ENCODE results near the gene TMEM272. TPM values are rescaled to one million over a fixed set of nuclear protein-coding genes. Genes with fewer than 3 reads are reported as not detected.

TMEM272 gene
- total and polyA plus RNA-seq, 7 donors = 0.17 to 0.49 (median 0.27) TPM; not detected in 1

DNA sequence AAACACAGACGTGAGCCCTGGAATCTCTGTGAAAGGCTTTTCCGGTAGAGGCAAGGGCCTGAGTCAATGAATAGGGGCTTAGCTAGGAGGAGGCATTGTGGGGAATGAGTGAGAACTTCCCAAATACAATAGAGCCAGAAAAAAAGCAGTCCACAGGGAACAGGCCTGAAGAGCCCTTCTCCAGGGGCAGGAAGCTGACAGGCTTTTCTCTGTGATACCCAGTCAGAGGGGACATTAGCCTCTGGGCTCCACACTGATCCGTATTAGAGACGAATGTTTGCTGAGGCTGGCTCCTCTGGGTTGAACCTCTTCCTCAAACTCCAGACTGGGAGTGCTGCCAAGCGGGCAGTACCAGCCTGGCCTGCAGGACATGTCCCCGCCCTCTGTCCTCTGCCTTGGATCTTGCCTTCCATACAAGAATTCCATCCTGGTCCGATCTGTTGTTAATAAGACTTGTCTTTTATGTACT is 43.3 kb downstream of the TMEM272 start:
- Histone ChIP-seq H3K4me3 (no peak overlapping the region), H3K27me3 (ENCODE audit: insufficient read depth in 3 of 3, low read length in 2 of 3) (no peaks in the 10 kb centered on the region), H3K4me1 (peaks cover 26% of the 10 kb centered on the region), H3K36me3 (ENCODE audit: insufficient read depth in 1 of 2, low read depth in 1 of 2) (peaks cover 0 to 20% of the 10 kb centered on the region in 2 donors), H3K9me3 (no peaks in the 10 kb centered on the region), H3K27ac (peak overlapping the region; percentile 71)
- intact Hi-C loops (cut with DNase I) = loop anchor here (5.0 to 10.0 kb wide), 4 partner anchors 219 to 853 kb away; partner anchors contain the start of genes INTS6 (in 2 of the 2), SUGT1 (in 1 of the 2) and WDFY2 (in 1 of the 2)
- DNase-seq (peak; percentile 72 to 76), ATAC-seq (no peak)
- TF ChIP-seq, protein P1, sequence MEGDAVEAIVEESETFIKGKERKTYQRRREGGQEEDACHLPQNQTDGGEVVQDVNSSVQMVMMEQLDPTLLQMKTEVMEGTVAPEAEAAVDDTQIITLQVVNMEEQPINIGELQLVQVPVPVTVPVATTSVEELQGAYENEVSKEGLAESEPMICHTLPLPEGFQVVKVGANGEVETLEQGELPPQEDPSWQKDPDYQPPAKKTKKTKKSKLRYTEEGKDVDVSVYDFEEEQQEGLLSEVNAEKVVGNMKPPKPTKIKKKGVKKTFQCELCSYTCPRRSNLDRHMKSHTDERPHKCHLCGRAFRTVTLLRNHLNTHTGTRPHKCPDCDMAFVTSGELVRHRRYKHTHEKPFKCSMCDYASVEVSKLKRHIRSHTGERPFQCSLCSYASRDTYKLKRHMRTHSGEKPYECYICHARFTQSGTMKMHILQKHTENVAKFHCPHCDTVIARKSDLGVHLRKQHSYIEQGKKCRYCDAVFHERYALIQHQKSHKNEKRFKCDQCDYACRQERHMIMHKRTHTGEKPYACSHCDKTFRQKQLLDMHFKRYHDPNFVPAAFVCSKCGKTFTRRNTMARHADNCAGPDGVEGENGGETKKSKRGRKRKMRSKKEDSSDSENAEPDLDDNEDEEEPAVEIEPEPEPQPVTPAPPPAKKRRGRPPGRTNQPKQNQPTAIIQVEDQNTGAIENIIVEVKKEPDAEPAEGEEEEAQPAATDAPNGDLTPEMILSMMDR (IDR thresholded peaks at IDR 0.05) = no peak
- 23 to 35% (median 26%) methylated on average over 7 of the region's 7 CpGs for WGBS, 3 donors

- H3K4me1 ChIP-seq = peaks cover 26% of the 10 kb centered on the region
- no peak overlapping the region for H3K27ac ChIP-seq
- no peak for ATAC-seq
Measured at GRCh38 chr13:51800486-51800885, 44.5 kb downstream of the TMEM272 start.

GRCh38 chr13:51799261-51799660 is 45.7 kb downstream of the TMEM272 start:
- no peaks in the 10 kb centered on the region for H3K27me3 ChIP-seq (ENCODE audit: insufficient read depth in 3 of 3, low read length in 2 of 3)
- TF ChIP-seq, protein P1 (IDR thresholded peaks at IDR 0.05) = no peak
- intact Hi-C loops (cut with DNase I) = loop anchor here in 1 of 2 donors (10.0 kb wide), 1 partner anchor 364 kb away; no protein-coding TSS in a partner anchor

More at GRCh38 chr13:51800486-51800885, 44.5 kb downstream of the TMEM272 start:
- Histone ChIP-seq H3K36me3 (ENCODE audit: insufficient read depth in 1 of 2, low read depth in 1 of 2) (peaks cover 0 to 30% of the 10 kb centered on the region in 2 donors), H3K27me3 (ENCODE audit: insufficient read depth in 3 of 3, low read length in 2 of 3) (no peaks in the 10 kb centered on the region), H3K9me3 (no peaks in the 10 kb centered on the region), H3K4me3 (no peak overlapping the region)
- 30 to 45% (median 34%) methylated on average over 5 of the region's 5 CpGs for WGBS, 3 donors
- TF ChIP-seq, protein P1 (IDR thresholded peaks at IDR 0.05) = no peak
- intact Hi-C loops (cut with DNase I) = loop anchor here (5.0 to 10.0 kb wide), 4 partner anchors 218 to 854 kb away; partner anchors contain the start of genes INTS6 (in 2 of the 2), SUGT1 (in 1 of the 2) and WDFY2 (in 1 of the 2)
- peak in 1 of 2 donors; percentile 63 for DNase-seq

GRCh38 chr13:51797664-51798488 is 47.1 kb downstream of the TMEM272 start:
- ATAC-seq = no peak
- intact Hi-C loops (cut with DNase I) = loop anchor here in 1 of 2 donors (10.0 kb wide), 1 partner anchor 363 kb away; no protein-coding TSS in a partner anchor

More at GRCh38 chr13:51799261-51799660, 45.7 kb downstream of the TMEM272 start:
- Histone ChIP-seq H3K27ac (no peak overlapping the region), H3K4me1 (peaks cover 26% of the 10 kb centered on the region), H3K9me3 (no peaks in the 10 kb centered on the region), H3K4me3 (no peak overlapping the region), H3K36me3 (ENCODE audit: insufficient read depth in 1 of 2, low read depth in 1 of 2) (peaks cover 0 to 32% of the 10 kb centered on the region in 2 donors)
- WGBS, 3 donors = 60 to 72% (median 65%) methylated on average over 12 of the region's 12 CpGs
- no peak for ATAC-seq
- DNase-seq = no peak

More at GRCh38 chr13:51797664-51798488, 47.1 kb downstream of the TMEM272 start:
- H3K9me3 ChIP-seq = no peaks in the 10 kb centered on the region
- H3K27ac ChIP-seq = no peak overlapping the region
- WGBS, 3 donors = 80 to 81% (median 80%) methylated on average over 12 of the region's 12 CpGs
- no peak for DNase-seq
- TF ChIP-seq, protein P1 (IDR thresholded peaks at IDR 0.05) = no peak
- H3K27me3 ChIP-seq (ENCODE audit: insufficient read depth in 3 of 3, low read length in 2 of 3) = no peaks in the 10 kb centered on the region
- no peak overlapping the region for H3K4me3 ChIP-seq
- H3K36me3 ChIP-seq (ENCODE audit: insufficient read depth in 1 of 2, low read depth in 1 of 2) = peaks cover 0 to 32% of the 10 kb centered on the region in 2 donors
- peaks cover 20% of the 10 kb centered on the region for H3K4me1 ChIP-seq

Data from psoas muscle (tissue), 8 donors.